HG03520 (cell line): Measurements from ENCODE around the gene RAB32.

Experiments
- ATAC-seq: cut with Tn5 transposase; IDR thresholded peaks from one replicate; pipeline ENCODE4 v1.9.1; 2021; ENCODE audit warnings: mild to moderate bottlenecking, moderate library complexity; ENCODE audit not compliant: unreplicated experiment

RAB32 gene

GRCh38 chr6:146581968-146582367 is 38.3 kb downstream of the RAB32 start:
- ATAC-seq: no peak

- no peak for ATAC-seq
Measured at GRCh38 chr6:146582857-146583256, 39.2 kb downstream of the RAB32 start.

- no peak for ATAC-seq
Measured at GRCh38 chr6:146583966-146584365, 40.3 kb downstream of the RAB32 start.

DNA sequence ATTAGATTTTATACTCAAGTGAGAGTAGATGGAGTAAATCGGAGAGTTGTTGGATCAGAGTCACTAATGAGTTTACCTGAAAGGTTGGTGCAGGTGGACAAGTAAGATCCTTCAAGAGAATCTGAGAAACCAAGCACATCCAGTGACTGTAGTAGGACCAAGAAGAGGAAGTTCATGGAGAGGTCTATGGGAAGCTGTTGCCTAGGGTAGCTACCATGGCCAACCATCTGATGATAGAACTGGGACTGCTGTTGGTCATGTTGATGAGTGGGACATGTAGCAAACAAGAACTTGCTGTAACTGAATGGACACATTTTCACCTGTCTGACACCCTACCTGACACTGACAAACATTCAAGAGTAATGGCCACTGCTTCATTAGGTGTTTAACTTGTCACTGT is 43.8 kb downstream of the RAB32 start:
- no peak for ATAC-seq

GRCh38 chr6:146590492-146590891 is 46.9 kb downstream of the RAB32 start:
- no peak for ATAC-seq

- ATAC-seq: no peak
Measured at GRCh38 chr6:146592451-146592850, 48.8 kb downstream of the RAB32 start.

DNA sequence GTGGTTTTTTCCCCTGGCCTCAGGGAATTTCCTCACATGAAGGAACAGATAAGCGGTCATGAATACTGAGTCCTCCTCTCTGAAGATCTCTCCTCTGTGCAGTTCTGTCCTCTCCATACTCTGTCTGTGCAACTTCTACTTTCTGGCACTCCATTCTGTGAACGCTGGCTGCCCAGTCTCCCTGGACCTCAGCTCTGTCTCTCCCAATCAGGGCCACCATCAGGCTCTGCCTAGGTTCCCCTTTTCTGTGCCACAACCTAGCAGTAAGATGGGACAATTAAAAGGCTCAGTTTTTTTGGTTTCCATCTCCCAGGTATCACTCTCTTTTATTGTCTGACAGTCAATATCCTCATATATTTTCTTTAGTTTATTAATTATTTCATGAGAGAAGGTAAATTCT is 50.4 kb downstream of the RAB32 start:
- ATAC-seq: no peak

- ATAC-seq: no peak
Measured at GRCh38 chr6:146594495-146594894, 50.9 kb downstream of the RAB32 start.

DNA sequence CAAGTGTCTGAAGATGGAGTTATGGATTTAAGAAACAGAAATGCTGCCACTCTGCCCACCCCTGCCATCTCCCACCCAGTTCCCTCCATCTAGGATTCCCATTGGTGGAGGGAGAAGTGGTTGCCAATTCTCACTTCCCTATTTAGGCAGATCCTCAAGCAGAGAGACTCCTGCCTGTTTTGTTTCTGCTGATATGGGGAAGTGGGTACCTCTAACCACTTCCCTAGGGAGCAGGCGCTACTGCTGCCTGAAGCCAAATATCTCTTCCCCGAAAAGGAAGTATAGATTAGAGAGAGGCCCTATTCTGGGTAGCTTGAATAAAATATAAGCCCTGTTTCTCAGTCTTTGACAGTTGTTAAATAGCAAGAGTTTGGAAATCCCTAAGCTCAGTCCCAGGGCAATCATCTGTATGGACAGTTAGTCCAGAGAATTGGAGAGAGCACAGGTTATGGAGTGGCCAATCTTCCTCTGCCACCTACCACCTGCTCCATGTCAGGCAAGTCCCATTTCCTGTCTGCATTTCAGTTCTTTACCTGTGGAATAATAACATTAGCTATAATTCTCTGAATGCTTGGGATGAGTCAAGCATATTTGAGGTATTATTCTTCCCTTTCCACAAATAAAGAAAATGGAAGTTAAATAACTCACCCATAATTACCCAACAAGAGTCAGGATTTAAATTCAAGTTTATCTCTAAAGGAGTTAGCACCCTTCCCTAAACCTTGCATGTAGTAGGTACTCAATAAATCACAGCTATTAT is 52.5 kb downstream of the RAB32 start:
- ATAC-seq: no peak

DNA sequence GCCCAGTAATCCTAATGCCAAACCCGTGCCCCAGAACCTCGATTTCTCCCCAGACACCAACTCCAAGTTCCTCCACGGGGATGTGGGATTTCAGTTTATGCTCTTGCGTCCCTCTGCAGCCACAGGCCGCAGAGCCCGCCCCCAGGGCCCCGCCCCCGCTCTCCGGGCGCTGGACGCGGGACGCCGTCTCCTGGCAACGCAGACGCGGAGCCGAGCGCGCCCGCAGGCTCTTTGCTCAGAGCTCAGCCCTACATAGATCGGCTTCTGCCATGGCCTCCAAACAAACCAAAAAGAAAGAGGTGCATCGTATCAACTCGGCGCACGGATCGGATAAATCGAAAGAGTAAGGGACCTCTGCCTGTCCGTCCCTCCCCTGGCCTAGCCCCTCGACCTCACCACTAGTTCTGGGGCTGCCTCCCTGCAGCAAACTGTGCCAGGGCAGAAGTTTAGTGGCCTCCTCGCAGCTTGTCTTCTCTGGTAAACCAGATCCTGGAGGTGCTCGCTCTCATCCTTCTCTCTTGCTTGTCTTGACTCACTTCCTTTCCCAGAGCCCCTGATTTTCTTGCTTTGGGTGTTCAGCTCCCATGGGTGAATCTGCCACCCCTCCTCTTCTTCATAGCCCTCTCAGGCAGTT is 55.3 kb downstream of the RAB32 start, which contains the start of gene ADGB:
TSS of gene ADGB (plus strand) at position 201 of the 634 bp plus-strand sequence. CDS start at position 270, 69 bp downstream.
- no peak for ATAC-seq

DNA sequence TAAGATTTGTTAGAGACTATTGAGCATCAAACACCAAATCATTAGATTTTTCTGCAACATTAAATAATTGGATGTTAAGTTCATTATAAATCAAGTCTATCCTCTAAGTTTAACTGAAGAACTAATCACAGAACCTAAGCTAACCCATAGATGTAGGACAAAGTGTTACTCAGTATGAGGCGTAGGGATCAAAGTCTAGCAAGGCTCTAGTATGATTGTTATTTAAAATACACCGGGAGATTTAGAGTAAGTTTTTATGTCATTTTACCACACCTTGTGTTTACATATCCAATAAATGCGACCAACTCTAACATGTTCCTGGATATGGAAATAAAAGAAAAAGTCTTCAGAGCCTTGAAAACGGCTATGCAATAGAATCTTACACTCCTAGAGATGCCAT is 57.7 kb downstream of the RAB32 start:
- ATAC-seq: no peak

DNA sequence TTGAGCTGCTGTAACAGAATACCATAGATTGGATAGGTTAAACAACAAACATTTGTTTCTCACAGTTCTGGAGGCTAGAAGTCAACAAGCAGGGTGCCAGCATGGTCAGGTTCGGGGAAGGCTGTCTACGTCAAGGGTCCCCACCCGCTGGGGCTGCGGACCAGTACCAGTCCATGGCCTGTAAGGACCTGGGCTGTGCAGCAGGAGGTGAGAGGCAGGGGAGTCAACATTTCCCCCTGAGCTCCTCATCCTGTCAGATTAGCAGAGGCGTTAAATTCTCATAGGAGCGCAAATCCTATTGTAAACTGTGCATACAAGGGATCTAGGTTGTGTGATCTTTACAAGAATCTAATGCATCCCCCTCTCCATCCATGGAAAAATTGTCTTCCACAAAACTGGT is 58.9 kb downstream of the RAB32 start:
- ATAC-seq: no peak
